HEK293 (cell line): ENCODE data around the gene AGTPBP1.
"Not testable (repeated sequence)": the region's sequence is repeated elsewhere in the genome, so short reads cannot be mapped to it uniquely, and the experiment has no call there.

ENCODE experiments used
- KLF16 ChIP-seq: fragments of 450-650 bp; formaldehyde crosslinking; IDR thresholded peaks from 2 replicates; pipeline ENCODE4 v1.5.1; 2017; ENCODE audit warnings: missing biosample characterization, missing genetic modification characterization
- MEIS1 ChIP-seq: sonication (generic); formaldehyde crosslinking; IDR thresholded peaks from 2 replicates; pipeline ENCODE4 v1.8.1; 2022; ENCODE audit warnings: missing genetic modification reagents, mild to moderate bottlenecking, borderline replicate concordance
- SP2 ChIP-seq: fragments of 450-650 bp; formaldehyde crosslinking; IDR thresholded peaks from 2 replicates; pipeline ENCODE4 v1.5.1; 2016; ENCODE audit warnings: missing biosample characterization, missing genetic modification characterization
- ZNF169 ChIP-seq: fragments of 450-650 bp; formaldehyde crosslinking; IDR thresholded peaks from 2 replicates; pipeline ENCODE4 v1.5.1; 2016; ENCODE audit warnings: missing biosample characterization, missing genetic modification characterization
- ZNF19 ChIP-seq: fragments of 450-650 bp; formaldehyde crosslinking; IDR thresholded peaks from 2 replicates; pipeline ENCODE4; 2016; ENCODE audit warnings: missing biosample characterization, missing genetic modification characterization, low read depth
- ZNF23 ChIP-seq: fragments of 450-650 bp; formaldehyde crosslinking; IDR thresholded peaks from 2 replicates; pipeline ENCODE4 v1.5.1; 2016; ENCODE audit warnings: missing biosample characterization, missing genetic modification characterization, borderline replicate concordance
- ZNF366 ChIP-seq: fragments of 450-650 bp; formaldehyde crosslinking; conservative IDR thresholded peaks from 2 replicates; pipeline ENCODE4 v1.5.1; 2016; ENCODE audit warnings: missing biosample characterization, missing genetic modification characterization
- ZNF416 ChIP-seq: fragments of 450-650 bp; formaldehyde crosslinking; IDR thresholded peaks from 2 replicates; pipeline ENCODE4 v1.5.1; 2016; ENCODE audit warnings: missing biosample characterization, missing genetic modification characterization
- ZNF558 ChIP-seq: fragments of 450-650 bp; formaldehyde crosslinking; IDR thresholded peaks from 2 replicates; pipeline ENCODE4 v1.5.1; 2016; ENCODE audit warnings: missing biosample characterization, missing genetic modification characterization
- TF ChIP-seq, protein P1 (sequence below): fragments of 450-650 bp; formaldehyde crosslinking; IDR thresholded peaks from 2 replicates; pipeline ENCODE4 v1.5.1; 2016; ENCODE audit warnings: missing biosample characterization, missing genetic modification characterization
- TF ChIP-seq, protein P2 (sequence below): fragments of 450-650 bp; formaldehyde crosslinking; IDR thresholded peaks from 2 replicates; pipeline ENCODE4 v1.5.1; 2016; ENCODE audit warnings: missing biosample characterization, missing genetic modification characterization
- TF ChIP-seq, protein P3 (sequence below): fragments of 450-650 bp; formaldehyde crosslinking; IDR thresholded peaks from 2 replicates; pipeline ENCODE4 v1.5.1; 2016; ENCODE audit warnings: missing biosample characterization, missing genetic modification characterization
- TF ChIP-seq, protein P4 (sequence below): sonication (generic); formaldehyde crosslinking; IDR thresholded peaks from 2 replicates; pipeline ENCODE4 v1.8.1; 2022; ENCODE audit warnings: mild to moderate bottlenecking, moderate library complexity, missing genetic modification reagents

DNA sequence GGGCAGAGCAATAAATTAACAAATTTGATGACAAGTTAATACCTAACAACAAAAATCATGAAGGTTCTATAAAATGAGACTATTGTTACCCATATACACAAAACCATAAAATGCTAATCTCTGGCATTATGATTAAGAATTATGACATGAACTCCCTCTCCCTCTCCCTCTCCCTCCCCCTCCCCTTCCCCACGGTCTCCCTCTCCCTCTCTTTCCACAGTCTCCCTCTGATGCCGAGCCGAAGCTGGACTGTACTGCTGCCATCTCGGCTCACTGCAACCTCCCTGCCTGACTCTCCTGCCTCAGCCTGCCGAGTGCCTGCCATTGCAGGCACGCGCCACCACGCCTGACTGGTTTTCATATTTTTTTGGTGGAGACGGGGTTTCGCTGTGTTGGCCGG, 168.8 kb downstream of the AGTPBP1 start:
- TF ChIP-seq ZNF23 (tag by site-specific recombination); SP2; MEIS1 (CRISPR knock-in tag); KLF16 (tag by site-specific recombination); ZNF558 (tag by site-specific recombination); ZNF416 (tag by site-specific recombination); ZNF366 (tag by site-specific recombination); ZNF19; ZNF169: not testable (repeated sequence)
- TF ChIP-seq, protein P1, sequence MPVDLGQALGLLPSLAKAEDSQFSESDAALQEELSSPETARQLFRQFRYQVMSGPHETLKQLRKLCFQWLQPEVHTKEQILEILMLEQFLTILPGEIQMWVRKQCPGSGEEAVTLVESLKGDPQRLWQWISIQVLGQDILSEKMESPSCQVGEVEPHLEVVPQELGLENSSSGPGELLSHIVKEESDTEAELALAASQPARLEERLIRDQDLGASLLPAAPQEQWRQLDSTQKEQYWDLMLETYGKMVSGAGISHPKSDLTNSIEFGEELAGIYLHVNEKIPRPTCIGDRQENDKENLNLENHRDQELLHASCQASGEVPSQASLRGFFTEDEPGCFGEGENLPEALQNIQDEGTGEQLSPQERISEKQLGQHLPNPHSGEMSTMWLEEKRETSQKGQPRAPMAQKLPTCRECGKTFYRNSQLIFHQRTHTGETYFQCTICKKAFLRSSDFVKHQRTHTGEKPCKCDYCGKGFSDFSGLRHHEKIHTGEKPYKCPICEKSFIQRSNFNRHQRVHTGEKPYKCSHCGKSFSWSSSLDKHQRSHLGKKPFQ = not testable (repeated sequence)
- TF ChIP-seq, protein P2, sequence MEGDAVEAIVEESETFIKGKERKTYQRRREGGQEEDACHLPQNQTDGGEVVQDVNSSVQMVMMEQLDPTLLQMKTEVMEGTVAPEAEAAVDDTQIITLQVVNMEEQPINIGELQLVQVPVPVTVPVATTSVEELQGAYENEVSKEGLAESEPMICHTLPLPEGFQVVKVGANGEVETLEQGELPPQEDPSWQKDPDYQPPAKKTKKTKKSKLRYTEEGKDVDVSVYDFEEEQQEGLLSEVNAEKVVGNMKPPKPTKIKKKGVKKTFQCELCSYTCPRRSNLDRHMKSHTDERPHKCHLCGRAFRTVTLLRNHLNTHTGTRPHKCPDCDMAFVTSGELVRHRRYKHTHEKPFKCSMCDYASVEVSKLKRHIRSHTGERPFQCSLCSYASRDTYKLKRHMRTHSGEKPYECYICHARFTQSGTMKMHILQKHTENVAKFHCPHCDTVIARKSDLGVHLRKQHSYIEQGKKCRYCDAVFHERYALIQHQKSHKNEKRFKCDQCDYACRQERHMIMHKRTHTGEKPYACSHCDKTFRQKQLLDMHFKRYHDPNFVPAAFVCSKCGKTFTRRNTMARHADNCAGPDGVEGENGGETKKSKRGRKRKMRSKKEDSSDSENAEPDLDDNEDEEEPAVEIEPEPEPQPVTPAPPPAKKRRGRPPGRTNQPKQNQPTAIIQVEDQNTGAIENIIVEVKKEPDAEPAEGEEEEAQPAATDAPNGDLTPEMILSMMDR (tag by site-specific recombination) = not testable (repeated sequence)
- TF ChIP-seq, protein P3, sequence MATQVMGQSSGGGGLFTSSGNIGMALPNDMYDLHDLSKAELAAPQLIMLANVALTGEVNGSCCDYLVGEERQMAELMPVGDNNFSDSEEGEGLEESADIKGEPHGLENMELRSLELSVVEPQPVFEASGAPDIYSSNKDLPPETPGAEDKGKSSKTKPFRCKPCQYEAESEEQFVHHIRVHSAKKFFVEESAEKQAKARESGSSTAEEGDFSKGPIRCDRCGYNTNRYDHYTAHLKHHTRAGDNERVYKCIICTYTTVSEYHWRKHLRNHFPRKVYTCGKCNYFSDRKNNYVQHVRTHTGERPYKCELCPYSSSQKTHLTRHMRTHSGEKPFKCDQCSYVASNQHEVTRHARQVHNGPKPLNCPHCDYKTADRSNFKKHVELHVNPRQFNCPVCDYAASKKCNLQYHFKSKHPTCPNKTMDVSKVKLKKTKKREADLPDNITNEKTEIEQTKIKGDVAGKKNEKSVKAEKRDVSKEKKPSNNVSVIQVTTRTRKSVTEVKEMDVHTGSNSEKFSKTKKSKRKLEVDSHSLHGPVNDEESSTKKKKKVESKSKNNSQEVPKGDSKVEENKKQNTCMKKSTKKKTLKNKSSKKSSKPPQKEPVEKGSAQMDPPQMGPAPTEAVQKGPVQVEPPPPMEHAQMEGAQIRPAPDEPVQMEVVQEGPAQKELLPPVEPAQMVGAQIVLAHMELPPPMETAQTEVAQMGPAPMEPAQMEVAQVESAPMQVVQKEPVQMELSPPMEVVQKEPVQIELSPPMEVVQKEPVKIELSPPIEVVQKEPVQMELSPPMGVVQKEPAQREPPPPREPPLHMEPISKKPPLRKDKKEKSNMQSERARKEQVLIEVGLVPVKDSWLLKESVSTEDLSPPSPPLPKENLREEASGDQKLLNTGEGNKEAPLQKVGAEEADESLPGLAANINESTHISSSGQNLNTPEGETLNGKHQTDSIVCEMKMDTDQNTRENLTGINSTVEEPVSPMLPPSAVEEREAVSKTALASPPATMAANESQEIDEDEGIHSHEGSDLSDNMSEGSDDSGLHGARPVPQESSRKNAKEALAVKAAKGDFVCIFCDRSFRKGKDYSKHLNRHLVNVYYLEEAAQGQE (tag by site-specific recombination) = not testable (repeated sequence)
- TF ChIP-seq, protein P4, sequence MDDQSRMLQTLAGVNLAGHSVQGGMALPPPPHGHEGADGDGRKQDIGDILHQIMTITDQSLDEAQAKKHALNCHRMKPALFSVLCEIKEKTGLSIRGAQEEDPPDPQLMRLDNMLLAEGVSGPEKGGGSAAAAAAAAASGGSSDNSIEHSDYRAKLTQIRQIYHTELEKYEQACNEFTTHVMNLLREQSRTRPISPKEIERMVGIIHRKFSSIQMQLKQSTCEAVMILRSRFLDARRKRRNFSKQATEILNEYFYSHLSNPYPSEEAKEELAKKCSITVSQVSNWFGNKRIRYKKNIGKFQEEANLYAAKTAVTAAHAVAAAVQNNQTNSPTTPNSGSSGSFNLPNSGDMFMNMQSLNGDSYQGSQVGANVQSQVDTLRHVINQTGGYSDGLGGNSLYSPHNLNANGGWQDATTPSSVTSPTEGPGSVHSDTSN (CRISPR knock-in tag) = not testable (repeated sequence)
